Fibroblast of mammary gland (primary cell): ENCODE data around the gene TSPAN13.

Source experiments
- DNase-seq: peaks from one replicate; pipeline ENCODE4 v3.0.0-alpha.2; 2010; ENCODE audit warnings: low read depth
- H3K4me3 ChIP-seq: 2 replicates; pipeline ENCODE4 v1.5.1; 2011; ENCODE audit warnings: low read depth, mild to moderate bottlenecking, low read length, moderate library complexity; ENCODE audit not compliant: control insufficient read depth
- TF ChIP-seq, protein P1 (sequence below): conservative IDR thresholded peaks from 2 replicates; pipeline ENCODE4 v1.5.1; 2011; ENCODE audit warnings: low read depth, low read length, inconsistent platforms; ENCODE audit not compliant: control insufficient read depth, insufficient read depth

Gene TSPAN13

DNA sequence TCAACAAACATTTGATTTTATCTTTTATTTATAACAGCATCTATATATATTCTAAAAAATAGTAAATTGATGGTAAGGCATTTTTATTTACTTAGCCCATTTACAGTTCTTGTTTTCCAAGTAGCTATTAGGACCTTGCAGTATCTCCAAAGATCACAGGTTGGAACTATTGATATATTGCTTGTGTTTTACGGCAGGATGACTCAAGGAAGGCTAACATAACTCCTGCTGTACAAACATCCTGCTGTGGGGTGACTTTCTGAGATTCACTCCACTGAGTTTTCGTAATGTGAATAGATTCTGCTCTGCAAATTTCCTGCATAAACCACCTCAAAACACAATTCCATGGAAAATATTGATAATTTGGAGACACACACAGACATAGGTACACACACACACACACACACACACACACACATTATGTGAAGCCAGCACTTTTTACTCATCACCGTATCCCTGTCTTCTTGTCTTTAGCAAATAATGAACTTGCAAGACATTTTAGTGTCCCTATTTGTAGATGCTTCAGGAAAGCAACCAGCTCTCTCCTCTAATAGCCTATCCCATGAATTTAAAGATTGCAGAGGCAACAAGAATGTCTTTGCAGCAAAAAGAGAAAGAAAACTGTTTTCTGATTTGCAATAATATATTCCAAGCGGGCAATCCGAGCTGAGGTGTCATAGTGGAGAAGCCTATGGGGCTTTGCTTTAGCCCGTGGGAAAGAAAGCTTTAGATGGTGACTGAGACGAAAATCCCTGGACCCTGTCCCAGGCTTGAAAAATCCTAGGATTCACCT, 50.5 kb downstream of the TSPAN13 start:
- TF ChIP-seq, protein P1, sequence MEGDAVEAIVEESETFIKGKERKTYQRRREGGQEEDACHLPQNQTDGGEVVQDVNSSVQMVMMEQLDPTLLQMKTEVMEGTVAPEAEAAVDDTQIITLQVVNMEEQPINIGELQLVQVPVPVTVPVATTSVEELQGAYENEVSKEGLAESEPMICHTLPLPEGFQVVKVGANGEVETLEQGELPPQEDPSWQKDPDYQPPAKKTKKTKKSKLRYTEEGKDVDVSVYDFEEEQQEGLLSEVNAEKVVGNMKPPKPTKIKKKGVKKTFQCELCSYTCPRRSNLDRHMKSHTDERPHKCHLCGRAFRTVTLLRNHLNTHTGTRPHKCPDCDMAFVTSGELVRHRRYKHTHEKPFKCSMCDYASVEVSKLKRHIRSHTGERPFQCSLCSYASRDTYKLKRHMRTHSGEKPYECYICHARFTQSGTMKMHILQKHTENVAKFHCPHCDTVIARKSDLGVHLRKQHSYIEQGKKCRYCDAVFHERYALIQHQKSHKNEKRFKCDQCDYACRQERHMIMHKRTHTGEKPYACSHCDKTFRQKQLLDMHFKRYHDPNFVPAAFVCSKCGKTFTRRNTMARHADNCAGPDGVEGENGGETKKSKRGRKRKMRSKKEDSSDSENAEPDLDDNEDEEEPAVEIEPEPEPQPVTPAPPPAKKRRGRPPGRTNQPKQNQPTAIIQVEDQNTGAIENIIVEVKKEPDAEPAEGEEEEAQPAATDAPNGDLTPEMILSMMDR, result no peak
- no peak overlapping the region for H3K4me3 ChIP-seq
- DNase-seq, result peak; percentile 38

DNA sequence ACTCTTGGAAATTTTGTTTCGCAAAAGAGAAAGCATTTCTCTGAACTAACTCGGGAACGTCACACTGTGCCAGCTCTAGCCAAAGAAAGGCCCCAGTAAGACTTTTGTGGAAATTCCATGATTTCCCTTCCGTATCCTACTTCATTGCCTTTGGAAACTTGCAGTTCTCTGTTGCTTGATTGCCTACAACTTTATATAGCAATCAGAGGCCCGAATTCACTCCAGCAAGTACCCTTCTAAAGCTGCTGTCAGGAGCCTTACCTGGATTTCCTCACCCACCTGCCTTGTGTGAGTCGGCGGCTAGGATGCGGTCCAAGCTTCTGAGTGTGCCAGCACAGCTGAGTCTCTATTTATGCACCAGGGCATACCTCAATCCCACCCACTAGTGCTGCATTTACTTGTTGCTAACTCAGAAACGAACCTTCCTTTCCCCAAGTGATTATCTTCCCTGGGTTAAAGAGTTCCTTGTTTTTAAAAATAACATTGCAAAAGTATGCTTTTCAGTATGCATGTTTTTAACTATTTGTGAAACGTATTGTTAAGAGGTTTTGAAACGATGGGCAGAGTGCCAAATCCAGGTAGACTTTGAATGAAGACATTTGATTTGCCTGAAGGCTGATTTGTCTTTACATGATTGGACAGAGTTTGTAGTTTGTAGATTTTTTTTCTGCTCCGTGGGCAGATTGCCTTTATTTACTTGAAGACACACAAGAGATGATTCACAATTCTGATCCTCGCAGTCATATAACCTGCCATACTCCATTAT, 51.3 kb downstream of the TSPAN13 start, which contains the start of gene AGR2:
AGR2 (minus strand) TSS at position 326 of the 766 bp plus-strand sequence. CDS start 3,203 bp downstream, outside the sequence.
- no peak within 1 kb of the TSS for H3K4me3 ChIP-seq
- no peak for DNase-seq
- TF ChIP-seq, protein P1, result no peak

DNA sequence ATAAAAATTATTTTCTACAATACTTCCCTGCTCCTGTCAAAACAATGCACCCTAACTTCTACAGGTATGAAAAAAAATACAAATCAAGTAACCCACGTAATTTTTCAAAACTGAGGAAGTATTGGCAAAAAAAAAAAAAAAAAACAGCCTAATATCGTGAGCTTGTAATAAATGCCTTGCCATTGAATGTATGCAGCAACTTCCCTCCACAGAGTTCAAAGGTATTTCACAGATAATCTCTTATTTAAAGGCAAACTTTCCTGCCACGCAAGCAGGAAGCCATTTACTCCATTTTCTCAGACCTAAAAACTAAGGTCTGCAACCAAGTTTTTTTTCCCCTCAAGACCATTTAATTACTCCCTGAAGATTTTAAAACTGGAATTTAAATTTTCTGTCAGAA, 51.9 kb downstream of the TSPAN13 start:
- TF ChIP-seq, protein P1, result no peak
- H3K4me3 ChIP-seq, result no peak overlapping the region
- no peak for DNase-seq

DNA sequence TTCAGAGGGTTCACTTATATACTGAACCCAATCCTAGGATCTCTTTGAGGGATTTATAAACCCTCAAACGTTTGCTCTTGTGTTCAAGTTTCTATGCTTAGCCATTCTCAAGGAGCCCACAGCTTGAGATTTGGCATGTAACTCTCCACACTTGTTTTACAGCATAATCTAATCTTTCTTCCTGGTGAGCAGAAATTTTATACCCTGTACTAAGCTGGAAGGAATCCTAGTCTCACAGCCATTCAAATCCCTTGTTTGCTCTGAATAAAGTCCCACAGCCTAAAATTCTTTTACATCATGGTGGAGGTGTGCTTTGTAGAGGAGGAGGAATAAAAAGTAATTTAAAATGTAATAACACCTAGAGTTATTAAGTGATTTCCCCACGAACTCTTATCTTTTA, 56.6 kb downstream of the TSPAN13 start:
- no peak for DNase-seq
- TF ChIP-seq, protein P1, result no peak
- H3K4me3 ChIP-seq, result no peak overlapping the region

DNA sequence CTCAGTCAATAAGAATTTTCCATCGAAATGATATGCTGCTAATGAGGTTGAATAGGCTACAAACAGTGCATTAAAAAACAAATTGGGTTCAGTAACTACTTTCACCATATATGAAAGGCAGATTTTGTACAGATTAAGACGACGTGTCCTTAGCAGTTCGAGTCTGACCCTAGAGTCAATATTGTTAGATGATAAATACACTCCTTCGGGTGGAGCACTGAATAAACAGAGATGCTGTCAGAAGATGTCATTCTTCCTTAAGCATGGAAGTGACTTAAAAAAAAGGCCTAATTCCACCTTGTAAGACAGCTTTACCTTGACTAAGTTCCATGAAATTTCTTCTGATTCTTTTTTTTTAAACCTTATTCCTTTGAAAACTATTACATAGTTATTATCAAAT, 57.0 kb downstream of the TSPAN13 start:
- DNase-seq, result no peak
- TF ChIP-seq, protein P1, result no peak
- H3K4me3 ChIP-seq, result no peak overlapping the region

DNA sequence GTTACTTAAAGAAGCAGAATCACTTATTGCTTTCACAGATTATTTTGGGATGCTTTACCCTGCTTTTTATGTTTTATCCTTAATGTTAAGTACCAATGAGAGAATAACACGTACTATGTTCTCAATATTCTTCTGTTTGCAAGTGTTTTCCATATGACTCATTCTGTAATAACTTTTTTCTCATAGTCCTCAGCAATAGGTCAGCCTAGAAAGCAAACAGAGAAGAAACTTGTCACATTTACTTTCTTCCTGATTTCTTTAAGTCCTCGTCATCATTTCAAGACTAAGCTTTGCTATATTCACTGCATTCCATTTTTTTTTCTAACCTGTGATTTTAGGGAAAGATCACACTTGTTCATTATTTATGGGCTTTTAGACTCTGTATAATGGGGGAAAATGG, 58.0 kb downstream of the TSPAN13 start:
- no peak overlapping the region for H3K4me3 ChIP-seq
- TF ChIP-seq, protein P1, result no peak

More for the DNA sequence above, 58.0 kb downstream of the TSPAN13 start:
- peak; percentile 28 for DNase-seq
